SHP77 treated with DMSO at 0.1 percent for 48 hours (cell line): ENCODE results near the gene METTL18.
"Not testable (repeated sequence)": the region's sequence is repeated elsewhere in the genome, so short reads cannot be mapped to it uniquely, and the experiment has no call there.

Experiments
- DNase-seq: peaks from one replicate; lab custom pipeline; 2025; lab: John Stamatoyannopoulos, UW

The METTL18 gene

DNA sequence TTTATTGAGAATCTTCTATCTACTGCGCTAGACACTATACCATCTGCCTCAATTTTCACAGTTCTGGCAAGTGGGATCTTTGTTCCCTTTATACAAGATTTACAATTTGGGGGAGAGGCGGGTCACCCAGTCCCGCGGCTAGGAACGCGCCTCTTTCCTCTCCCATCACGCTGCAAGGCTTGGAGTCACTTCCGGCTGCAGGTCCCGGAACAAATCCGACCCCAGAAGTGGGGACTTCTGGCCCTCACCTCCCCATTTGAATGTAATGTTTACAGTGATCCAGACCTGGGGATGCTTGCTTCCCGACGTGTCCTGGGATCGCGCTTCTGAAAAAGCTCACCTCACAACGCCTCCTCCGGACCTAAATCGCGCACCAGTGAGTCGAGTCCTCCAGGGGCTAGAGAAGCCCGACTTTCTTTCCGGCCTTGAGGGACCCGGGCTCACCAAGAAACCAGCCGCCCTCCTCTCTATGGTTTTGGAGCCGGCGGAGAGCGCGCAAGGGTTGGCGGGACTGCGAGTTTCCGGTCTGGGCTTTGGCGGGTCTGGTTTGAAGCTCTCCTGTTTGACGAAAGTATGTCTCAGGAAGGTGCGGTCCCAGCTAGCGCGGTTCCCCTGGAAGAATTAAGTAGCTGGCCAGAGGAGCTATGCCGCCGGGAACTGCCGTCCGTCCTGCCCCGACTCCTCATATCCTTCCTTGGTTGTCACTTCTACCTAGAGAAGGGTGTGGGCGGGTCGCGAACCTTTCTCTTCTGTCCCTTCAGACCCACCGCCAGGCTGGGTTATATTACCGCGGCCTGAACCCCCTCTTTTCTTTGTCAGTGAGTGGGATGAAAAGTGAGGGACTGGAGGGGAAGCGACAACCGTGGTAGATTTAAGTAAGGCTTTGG lies at the start of gene METTL18:
TSS of gene METTL18 (minus strand) at position 378 of the 887 bp plus-strand sequence. CDS start 1,212 bp downstream, outside the sequence.
- peak; percentile 82 for DNase-seq

DNA sequence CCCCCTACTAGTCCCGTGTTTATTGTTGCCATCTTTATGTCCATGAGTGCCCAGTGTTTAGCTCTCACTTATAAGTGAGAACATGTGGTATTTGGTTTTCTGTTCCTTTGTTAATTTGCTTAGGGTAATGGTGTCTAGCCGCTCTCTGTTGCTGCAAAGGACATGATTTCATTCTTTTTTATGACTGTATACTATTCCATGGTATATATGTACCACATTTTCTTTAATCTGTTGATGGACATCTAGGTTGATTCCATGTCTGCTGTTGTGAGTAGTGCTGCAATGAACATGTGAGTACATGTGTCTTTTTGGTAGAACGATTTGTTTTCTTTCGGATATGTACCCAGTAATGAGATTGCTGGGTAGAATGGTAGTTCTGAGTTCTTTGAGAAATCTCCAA lies 44.2 kb upstream of the METTL18 start:
- DNase-seq: no peak

DNA sequence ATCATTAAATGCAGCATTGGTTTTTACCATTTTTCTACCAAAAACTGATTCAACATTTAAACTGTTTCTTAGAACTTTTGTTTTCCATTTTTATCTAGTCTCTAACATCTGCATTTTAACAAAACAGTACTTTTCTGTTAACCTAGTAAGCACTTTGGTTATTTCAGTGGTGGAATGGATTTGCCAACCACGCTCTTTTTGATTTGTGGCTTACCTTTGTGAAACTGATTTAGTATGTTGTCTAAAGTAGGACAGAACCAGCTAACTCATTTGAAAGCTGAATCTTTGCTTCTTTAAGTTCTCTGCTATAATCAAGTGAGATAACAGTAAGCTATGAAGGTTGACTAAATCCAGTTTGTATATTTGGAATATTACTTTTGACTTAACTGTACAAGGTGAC lies 41.5 kb upstream of the METTL18 start:
- DNase-seq: no peak

DNA sequence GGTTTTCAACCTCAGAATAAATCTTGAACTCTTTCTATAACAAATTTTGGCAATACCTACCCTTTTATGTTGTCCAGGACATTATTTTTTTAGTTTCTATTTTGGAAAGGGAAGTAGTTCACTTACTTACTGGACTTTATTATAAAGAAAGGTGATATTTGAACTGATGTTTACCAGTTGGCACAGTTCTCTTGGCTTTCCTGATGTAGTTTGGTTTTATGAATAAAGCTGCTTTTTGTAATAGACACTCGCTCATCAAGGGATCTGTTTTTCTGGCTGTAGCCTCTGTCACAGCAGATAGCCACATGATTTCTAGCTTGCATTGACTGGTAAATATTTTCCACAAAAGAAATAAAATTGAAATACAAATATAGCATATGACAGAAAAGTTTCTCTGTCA lies 40.9 kb upstream of the METTL18 start:
- DNase-seq: no peak

DNA sequence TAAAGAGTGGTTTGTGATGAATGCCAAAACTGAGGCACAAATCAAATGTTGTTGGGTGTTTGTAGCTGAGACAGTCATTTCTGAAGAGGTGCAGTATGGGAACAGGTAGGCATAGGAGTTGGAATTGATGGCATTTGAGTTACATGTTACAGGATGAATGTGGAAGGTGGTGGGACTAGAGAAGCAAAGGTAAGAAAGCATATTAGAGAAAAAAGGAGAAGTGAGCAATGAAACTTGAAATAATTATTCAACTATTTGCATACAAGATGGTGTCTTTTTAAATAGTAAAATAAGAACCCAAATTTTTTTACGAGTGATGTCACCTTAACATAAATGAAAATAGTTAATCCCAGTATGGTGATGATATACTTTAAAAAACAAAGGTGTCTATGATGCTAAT lies 40.2 kb upstream of the METTL18 start:
- DNase-seq: no peak

DNA sequence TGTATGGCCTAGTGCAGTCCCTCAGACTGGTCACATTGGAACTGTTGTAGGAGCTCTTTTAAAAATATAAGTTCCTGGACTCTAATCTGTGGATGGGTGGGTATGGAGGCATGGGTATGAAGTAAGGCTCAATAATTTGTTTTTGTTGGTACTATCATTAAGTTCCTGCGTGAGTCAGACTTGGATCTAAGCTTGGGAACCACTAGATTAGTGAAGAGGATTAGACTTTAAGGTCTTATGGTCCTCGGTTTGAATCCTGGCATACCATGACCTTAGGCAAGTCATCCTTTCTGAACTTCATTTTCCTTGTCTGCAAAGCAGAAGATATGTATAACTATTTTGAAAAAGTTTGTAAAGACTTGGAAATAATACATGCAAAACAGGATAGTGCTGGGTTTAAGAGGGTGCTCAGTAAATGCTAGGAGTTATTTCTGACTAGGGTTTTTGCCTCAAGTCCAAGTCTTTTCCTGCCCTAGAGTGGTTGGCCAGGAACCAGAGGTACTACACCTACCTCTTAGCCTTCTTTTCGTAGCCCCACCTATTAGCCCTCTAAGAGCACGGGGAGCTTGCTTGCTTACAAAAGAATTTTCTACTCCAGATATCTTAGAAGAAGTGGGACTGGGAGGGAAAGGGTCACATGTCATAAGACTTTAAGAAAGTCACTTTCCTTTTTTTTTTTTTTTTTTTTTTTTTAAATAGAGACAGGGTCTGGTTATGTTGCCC lies 38.6 kb upstream of the METTL18 start:
- DNase-seq: no peak

DNA sequence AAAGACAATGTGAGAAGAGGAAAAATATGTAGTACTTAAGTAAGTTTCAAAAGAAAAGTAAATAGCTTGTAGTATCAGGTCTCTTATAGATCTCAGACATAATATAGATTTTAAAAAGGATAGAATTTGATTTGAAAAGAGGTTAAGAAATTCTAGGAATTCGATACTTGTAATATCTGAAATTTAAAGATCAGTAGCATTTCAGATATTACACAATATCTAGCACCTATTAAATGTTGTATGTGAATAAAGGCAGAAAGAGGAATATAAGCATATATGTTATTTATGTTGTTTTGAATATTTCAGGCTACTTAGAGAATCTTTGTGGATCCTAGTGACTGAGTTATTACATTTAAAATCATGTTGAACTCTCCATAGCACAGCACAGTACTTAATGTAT lies 35.0 kb upstream of the METTL18 start:
- no peak for DNase-seq

DNA sequence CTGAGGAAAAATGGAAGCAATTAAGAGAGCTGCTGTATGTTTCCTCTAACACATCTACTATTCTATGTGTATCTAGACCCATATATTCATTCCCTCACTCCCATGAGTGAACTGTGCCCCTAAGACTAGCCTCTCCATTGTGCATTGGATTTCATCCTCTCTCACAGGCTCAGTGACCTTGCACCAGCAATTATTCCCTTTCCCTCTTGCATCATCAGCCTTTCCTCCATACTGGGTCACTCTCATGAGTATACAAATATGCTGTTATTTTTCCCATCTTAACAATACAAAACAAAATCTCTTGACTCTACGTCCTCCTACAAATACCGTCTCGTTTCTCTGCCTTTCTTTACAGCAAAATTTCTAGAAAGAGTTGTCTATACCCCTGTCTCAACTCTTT lies 29.4 kb upstream of the METTL18 start:
- DNase-seq: no peak

DNA sequence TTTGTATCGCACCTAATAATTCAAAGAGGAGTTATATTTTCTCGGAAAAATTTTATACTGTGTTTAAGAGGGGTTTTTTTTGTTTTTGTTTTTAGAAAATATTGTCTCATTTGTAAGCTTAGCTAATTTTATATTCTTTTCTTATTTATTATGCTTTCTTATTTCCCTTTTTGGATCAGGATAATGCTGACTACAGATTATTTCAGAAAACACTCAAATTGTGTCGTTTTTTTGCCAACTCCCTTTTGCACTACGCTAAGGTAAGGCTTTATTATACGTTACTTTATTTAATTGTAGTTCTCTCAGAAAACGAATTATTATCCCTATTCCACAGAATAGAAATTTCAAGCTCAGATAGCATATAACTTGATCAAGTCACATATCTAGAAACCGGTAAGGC lies 26.8 kb upstream of the METTL18 start:
- no peak for DNase-seq

DNA sequence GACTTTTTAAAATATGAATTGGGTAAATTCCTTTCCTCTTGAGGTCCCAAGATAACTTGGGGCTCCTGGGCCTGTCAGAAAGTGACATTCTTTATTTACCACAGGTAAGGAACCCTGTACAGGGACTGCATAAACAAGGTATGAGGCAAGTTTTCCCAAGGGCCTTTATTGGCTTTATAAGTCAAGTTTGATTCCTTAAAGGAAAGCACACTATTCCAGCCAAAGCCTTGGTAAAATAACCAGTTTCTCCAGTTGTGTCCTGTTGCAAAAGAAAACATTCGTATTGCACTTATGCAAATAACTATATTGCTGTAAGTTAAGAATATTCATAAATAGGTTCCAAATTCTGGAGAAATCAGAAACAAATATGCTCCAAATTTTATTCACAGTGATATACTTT lies 21.9 kb upstream of the METTL18 start:
- no peak for DNase-seq

DNA sequence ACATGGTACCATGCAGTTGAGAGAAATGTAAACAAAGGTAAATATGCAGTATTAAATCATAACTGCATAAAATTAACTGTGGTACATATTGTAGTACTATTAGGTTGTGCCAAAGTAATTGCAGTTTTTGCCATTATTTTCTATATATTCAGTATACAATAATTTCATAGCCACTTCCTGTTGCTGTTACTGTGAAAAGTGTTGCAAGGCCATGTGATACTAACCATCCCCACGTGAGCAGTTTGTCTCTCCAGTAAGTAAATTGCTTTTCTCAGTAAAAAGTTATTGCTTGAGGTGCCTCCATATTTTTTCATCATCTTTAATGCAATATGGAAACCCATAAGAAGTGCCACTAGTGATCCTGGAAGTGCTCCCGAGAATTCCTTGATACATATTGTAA lies 19.6 kb upstream of the METTL18 start:
- no peak for DNase-seq

DNA sequence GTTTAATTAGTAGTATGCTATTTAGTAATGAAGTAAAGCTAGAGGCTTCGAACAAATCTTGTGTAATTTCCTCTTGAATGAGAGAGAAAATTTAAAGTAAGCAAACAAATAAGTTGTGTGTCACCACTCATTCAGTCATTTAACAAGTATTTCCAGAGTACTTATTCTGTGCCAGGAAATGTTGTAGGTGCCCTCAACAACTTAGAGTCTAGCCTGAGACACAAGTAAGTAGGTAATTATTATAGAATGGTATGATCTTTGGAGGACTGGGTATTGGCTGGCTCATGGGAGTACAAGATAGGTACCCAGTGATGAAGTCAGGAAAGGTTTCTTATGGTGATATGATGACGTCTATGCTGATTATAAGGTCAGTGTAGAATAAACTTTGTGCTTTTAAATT lies 17.4 kb upstream of the METTL18 start:
- no peak for DNase-seq

DNA sequence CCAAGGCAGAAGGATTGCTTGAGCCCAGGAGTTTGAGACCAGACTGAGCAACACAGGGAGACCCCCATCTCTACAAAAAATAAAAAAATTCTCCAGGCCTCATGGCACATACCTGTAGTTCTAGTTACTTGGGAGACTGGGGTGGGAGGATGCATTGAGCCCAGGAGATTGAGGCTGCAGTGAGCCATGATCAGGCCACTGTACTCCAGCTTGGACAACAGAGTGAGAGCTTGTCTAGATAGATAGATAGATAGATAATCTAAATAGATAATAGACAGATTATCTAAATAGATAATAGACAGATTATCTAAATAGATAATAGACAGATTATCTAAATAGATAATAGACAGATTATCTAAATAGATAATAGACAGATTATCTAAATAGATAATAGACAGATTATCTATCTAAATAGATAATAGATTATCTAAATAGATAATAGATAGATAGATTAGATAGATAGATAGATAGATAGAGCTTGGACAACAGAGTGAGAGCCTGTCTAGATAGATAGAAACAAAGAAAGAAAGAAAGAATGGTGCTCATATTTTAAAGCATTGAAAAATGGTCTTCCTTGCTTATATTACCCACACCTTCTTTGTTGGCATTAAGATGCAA lies 16.8 kb upstream of the METTL18 start:
- not testable (repeated sequence) for DNase-seq

DNA sequence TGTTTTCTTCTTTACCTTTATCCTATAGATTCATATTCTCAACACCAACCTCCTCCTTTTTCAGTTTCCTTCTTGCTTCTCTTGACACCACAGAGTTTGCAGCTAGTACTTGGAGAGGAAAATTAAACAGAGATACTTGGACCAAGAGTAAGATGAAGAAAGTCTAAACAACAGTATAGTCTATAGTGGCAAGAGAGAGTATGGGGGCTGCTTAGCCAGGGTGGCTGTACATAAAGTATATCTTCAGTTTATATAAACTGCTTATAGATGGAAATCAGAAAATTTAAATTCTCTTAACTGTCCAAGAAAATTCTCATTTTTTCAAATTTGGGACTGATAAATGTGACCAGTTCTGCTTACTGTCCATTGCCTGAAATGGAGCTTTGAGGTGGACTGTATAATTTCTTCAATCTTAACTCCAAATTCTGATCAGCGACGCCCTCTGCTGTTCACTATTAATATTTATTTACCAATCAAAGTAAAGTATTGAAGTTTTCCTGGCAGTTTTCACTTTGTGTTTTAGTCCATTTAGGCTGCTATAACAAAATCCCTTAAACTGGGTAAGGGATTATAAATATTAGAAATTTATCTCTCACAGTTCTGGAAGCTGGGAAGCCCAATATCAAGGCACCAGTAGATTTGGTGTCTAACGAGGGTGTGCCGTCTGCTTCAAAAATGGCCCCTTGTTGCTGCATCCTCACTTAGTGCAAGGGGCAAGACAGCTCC lies 14.8 kb upstream of the METTL18 start:
- no peak for DNase-seq

DNA sequence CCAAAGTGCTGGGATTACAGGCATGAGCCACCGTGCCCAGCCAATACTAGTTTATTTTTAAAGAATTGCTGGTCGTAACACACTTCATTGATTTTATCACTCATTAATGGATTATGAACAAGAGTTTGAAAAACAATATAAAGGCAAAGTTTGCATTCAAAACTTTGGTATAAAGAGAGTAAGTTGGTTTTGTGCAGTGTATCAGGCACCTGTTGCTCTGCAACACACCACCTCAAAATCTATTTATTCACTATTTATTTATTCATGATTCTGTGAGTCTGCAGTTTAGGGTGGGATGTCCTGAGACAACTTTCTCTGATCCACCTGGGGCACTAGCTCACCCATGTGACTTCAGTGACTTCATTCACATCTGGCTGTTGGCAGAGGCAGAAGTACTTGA lies 10.2 kb upstream of the METTL18 start:
- DNase-seq: no peak

DNA sequence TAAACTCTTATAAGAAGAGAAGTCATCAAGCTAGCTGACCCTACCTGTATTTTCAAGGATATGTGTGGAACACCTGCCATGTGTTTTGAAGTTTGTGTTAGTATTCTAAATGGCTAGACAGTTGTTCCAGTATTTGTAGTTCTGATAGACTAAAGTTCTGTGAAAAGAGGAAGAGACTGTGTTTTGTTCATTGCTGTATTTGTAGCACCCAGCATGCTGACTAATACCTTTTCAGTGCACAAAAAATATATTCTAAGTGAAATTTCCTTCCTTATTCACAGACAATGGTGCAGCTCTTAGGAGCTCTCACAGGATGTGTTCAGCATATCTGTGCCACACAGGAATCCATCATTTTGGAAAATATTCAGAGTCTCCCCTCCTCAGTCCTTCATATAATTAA lies 8.2 kb upstream of the METTL18 start:
- no peak for DNase-seq

DNA sequence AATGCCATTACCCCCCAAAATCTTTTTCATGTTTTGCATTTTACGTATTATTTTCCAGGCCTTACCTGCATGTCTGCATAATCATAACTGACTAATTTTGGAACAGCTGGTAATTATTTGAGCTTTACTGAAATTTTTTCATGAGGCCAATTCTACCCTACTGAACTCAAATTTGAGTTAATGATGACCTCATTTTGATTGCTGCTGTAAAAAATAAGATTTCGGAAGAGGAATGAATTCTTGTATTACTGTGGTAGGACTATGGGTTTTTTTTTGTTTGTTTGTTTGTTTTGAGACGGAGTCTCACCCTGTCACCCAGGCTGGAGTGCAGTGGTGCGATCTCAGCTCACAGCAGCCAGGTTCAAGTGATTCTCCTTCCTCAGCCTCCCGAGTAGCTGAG lies 2.6 kb upstream of the METTL18 start:
- DNase-seq: no peak

DNA sequence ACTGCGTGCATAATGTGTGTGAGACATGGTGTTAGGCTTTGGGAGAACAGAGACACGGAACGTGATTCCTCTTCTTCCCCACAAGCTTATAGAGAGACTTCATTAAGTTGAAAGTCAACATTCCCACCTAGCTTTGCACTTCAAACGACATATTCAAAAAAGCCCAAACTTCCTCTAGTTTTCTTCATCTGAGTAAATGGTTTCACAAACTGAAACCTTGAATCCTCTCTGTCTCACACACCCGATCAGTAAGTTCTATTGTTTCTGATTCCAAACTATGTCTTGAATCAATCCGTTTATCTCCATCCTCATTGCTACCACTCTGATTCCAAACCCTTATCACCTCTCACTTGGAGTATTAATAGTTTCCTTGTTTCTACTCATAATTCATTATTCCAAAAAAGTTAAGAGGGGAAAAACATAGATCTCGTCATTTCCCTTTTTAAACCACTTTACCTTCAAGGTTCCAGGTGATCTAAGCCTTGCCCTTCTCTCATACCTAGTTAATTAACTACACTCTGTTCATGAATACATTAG lies 1.6 kb upstream of the METTL18 start:
- no peak for DNase-seq

DNA sequence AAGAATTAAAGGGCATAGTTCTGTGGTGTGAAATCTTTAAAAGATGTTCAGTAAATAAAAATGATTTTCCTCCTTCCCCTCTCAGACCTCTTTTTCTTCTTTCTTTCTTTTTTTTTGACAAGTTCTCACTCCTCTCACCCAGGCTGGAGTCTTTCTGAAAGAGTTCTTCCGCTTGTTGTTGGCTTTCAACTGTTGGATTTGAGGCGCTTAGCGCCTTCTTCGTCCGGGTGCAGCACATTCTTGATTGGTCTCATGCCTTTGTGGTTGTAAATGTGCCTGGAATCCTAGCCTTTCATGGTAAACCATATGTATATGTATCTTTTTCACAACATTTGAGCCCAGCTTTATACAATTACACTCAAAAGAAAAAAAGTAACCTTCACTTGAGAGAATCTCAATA lies 980 bp upstream of the METTL18 start:
- DNase-seq: no peak

DNA sequence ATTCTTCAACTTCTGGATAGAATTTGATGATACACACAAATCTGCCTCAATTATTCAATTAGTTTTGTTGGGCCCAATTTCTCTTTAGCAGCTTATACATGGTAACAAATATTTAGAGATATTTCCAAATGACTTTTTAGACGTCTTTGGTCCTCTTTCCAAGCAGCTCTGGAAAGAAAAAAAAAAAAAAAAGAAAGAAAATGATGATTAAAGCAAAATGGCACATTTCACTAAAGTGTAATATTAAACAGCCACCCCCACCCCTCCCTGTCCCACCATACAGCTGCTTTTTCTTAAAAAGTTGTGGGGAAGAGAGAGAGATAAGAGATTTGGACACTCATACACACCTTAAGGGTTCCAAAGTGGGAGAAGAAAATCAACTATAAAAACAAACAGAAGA lies 977 bp downstream of the METTL18 start:
- no peak for DNase-seq

DNA sequence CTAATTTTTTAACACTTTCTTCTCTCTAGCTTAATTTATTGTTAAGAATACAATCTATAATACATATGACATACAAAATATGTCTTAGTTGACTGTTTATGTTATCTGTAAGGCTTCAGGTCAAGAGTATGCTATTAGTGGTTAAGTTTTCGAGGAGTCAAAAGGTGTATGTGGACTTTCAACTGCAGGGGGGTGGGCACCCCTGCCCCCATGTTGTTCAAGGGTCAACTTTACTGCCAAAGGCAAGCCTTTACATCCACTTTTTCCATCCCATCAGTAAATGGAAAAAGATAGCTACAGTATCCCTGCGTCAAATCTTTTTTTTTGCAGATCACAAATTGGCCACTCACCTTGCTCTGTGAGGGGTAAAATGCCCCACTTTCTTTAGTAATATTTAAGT lies 6.3 kb downstream of the METTL18 start:
- DNase-seq: no peak

DNA sequence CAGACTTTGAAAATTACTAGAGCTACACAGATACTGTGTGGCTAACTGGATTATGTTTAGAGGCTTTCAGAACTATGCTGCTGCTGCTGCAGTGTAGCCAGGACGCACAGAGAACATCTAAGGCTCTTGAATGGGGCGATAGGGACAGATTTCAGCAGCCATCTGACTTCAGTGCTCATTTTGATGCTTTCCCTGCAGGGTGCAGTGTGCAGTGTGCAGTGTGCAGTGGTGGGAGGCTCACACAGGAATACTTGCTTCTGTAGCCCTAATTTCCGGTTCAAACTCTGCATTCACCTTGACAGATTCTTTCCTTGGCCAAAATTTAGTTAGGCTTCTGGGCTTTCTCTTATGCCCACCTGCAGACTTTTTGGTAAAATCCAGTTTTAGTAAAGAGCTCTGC lies 7.7 kb downstream of the METTL18 start:
- no peak for DNase-seq
